ENCODE measurements around the gene NFATC3.
"Not testable (repeated sequence)": the region's sequence is repeated elsewhere in the genome, so short reads cannot be mapped to it uniquely, and the experiment has no call there.

The NFATC3 gene

GRCh38 chr16:68087688-68088087 lies 2.5 kb downstream of the NFATC3 start:
- H3K4me1 Mint-ChIP-seq (ENCODE audit: low read depth in 2 of 2) = peaks cover 50 to 66% of the 10 kb centered on the region in 2 donors
- DNase-seq = no peak
- H3K9me3 Mint-ChIP-seq = no peaks in the 10 kb centered on the region
- peak overlapping the region; percentile 58 to 93 for H3K4me3 Mint-ChIP-seq
- peak overlapping the region in 1 of 2 donors; percentile 58 for H3K27ac Mint-ChIP-seq
- ATAC-seq (replicated peaks) = no peak
- H3K36me3 Mint-ChIP-seq (ENCODE audit: insufficient read depth) = peaks cover 16% of the 10 kb centered on the region
- no peaks in the 10 kb centered on the region for H3K27me3 Mint-ChIP-seq

- peak overlapping the region; percentile 58 to 93 for H3K4me3 Mint-ChIP-seq
- H3K36me3 Mint-ChIP-seq (ENCODE audit: insufficient read depth) = peaks cover 13% of the 10 kb centered on the region
- H3K9me3 Mint-ChIP-seq = no peaks in the 10 kb centered on the region
- DNase-seq = no peak
- peak overlapping the region; percentile 73 to 82 for H3K27ac Mint-ChIP-seq
- H3K4me1 Mint-ChIP-seq (ENCODE audit: low read depth in 2 of 2) = peaks cover 47 to 64% of the 10 kb centered on the region in 2 donors
- no peaks in the 10 kb centered on the region for H3K27me3 Mint-ChIP-seq
- no peak for ATAC-seq (replicated peaks)
Measured at GRCh38 chr16:68088130-68088972, 3.2 kb downstream of the NFATC3 start.

- DNase-seq (no peak), ATAC-seq (replicated peaks) (no peak)
- Mint-ChIP-seq H3K36me3 (ENCODE audit: insufficient read depth) (peaks cover 13% of the 10 kb centered on the region), H3K4me3 (peak overlapping the region; percentile 58 to 93), H3K27me3 (no peaks in the 10 kb centered on the region), H3K9me3 (no peaks in the 10 kb centered on the region), H3K4me1 (ENCODE audit: low read depth in 2 of 2) (peaks cover 45 to 62% of the 10 kb centered on the region in 2 donors), H3K27ac (peak overlapping the region; percentile 73 to 82)
Measured at GRCh38 chr16:68089067-68089466, 3.9 kb downstream of the NFATC3 start.

GRCh38 chr16:68090130-68090529 lies 5.0 kb downstream of the NFATC3 start:
- Mint-ChIP-seq H3K4me1 (ENCODE audit: low read depth in 2 of 2) (peaks cover 48 to 70% of the 10 kb centered on the region in 2 donors), H3K36me3 (ENCODE audit: insufficient read depth) (peaks cover 4% of the 10 kb centered on the region), H3K4me3 (peak overlapping the region; percentile 56 to 93), H3K9me3 (no peaks in the 10 kb centered on the region), H3K27me3 (no peaks in the 10 kb centered on the region), H3K27ac (peak overlapping the region; percentile 73 to 82)
- DNase-seq (no peak), ATAC-seq (replicated peaks) (no peak)

DNA sequence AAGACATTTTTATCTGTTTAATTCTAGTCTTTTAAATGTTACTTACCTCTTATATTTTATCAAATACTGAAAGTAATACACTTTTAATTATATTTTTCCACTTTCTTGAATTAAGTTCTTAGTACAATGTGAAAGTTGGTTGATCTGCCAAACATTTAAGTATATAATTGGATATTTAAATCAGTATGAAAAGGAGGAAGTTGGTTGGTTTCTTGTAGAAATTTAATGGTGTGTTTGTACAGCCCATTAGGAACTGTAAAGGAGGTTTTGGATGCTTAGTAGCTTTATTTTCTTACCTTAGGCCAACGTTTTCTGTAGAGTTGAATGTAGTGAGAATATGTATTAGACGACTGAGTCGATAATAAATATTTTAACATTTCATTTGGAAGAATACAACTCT lies 5.4 kb downstream of the NFATC3 start:
- Mint-ChIP-seq H3K36me3 (ENCODE audit: insufficient read depth) (no peaks in the 10 kb centered on the region), H3K9me3 (no peaks in the 10 kb centered on the region), H3K27me3 (no peaks in the 10 kb centered on the region), H3K4me1 (ENCODE audit: low read depth in 2 of 2) (peaks cover 51 to 73% of the 10 kb centered on the region in 2 donors), H3K4me3 (peak overlapping the region; percentile 56 to 93), H3K27ac (peak overlapping the region; percentile 73 to 82)
- ATAC-seq (replicated peaks) (no peak), DNase-seq (no peak)

DNA sequence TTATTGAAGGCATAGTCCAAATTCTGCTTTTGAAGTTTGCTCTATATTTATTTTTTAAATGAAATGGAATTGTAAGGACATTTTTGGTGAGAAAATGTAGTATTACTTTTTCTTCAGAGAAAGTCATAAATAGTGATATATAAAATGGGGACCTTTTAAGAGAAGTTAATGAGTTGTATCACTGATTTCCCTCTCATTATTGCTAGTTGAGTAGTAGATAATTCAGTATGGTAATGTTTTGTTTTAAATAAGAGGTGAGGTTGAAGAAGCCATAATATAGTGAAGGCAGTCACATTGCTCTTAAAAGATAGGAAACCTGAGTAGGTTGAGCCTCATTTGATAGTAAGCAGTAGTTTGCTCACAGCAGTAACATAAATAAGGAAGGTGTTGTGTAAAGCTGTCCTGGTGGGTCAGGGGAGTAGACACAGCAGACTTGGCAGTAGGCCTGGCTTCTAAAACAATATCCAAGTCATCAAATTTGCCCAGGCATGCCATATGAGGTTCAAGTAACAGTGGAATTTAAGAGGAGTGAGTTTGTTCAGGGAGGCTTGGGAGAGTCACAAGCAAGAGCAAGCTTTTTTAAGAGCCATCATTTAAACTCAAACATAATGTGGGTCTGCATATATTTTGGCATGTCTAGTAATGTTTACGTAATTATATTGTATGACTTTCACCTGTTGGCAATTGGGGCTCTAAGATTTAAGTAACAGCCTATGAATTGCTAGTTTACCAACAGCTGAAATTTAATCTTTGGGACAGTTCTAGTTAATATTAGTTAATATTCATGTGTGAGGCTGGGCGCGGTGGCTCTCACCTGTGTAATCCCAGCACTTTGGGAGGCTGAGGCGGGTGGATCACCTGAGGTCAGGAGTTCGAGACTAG lies 6.5 kb downstream of the NFATC3 start:
- H3K27me3 Mint-ChIP-seq = no peaks in the 10 kb centered on the region
- ATAC-seq (replicated peaks) = no peak
- no peaks in the 10 kb centered on the region for H3K36me3 Mint-ChIP-seq (ENCODE audit: insufficient read depth)
- H3K9me3 Mint-ChIP-seq = no peaks in the 10 kb centered on the region
- DNase-seq = no peak
- H3K4me3 Mint-ChIP-seq = peak overlapping the region; percentile 56 to 93
- H3K27ac Mint-ChIP-seq = peak overlapping the region; percentile 73 to 82
- peaks cover 57 to 80% of the 10 kb centered on the region in 2 donors for H3K4me1 Mint-ChIP-seq (ENCODE audit: low read depth in 2 of 2)

GRCh38 chr16:68092275-68092674 lies 7.1 kb downstream of the NFATC3 start:
- H3K9me3 Mint-ChIP-seq; H3K27me3 Mint-ChIP-seq; DNase-seq; H3K36me3 Mint-ChIP-seq (ENCODE audit: insufficient read depth); ATAC-seq (replicated peaks): not testable (repeated sequence)
- Mint-ChIP-seq H3K4me1 (ENCODE audit: low read depth in 2 of 2) (peaks cover 61 to 82% of the 10 kb centered on the region in 2 donors), H3K27ac (peak overlapping the region in 1 of 2 donors; percentile 82), H3K4me3 (peak overlapping the region; percentile 56 to 93)

DNA sequence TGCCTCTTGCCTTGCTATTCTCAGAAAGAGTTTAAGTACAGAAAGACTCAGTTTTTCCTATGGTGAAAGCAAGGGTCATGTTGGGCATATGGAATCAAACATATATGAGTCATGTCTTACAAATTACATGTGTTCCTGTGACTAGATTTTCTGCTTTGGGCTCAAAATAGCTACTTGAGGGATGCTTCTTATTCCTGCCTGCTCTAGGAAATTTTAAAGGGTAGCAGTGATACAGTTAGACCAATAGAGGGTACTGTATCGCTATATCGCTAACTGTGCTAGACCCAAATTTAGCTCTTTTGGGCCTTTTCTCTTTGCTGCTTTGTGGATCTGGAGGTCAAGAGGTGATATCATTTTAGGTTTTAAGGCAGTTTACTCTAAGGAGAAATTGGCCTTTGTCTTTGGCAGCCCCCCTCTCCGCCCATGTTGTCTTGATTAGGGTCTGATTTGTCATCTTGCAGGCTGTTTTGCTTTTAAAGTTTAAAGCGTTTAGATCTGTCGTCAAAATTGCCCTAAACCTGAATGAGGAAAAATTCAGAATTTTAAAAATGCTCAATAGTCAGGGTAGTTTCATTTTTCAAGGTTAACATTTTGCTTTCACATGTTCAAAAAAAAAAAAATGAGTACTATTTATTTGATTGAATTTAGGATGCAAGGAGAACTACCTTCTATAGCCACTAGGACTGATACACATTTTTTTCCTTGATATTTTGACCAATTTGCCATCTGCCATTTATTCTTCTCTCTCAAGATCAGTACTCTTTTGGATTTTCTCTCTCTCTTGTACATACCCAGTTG lies 8.8 kb downstream of the NFATC3 start:
- H3K27ac Mint-ChIP-seq = peak overlapping the region; percentile 39 to 92
- no peak for DNase-seq
- no peaks in the 10 kb centered on the region for H3K27me3 Mint-ChIP-seq
- no peaks in the 10 kb centered on the region for H3K9me3 Mint-ChIP-seq
- peak overlapping the region; percentile 41 to 67 for H3K4me3 Mint-ChIP-seq
- peaks cover 3% of the 10 kb centered on the region for H3K36me3 Mint-ChIP-seq (ENCODE audit: insufficient read depth)
- peak; percentile 90 for ATAC-seq (replicated peaks)
- H3K4me1 Mint-ChIP-seq (ENCODE audit: low read depth in 2 of 2) = peaks cover 58 to 78% of the 10 kb centered on the region in 2 donors

DNA sequence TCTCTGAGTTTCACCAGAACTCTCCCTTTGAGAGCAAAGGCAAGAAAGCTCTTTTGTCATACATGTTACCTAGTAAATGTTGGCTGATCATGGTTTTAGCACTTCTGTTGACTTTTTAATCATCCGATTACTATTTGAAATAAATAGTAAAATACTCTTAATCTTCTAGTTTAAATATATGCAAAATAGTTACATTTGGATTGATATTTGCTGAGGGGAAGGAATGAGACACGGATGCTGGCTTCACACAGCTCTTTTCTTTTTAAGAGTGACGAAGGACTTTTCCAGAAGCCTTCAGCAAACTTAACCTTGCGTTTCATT lies 9.4 kb downstream of the NFATC3 start:
- peaks cover 3% of the 10 kb centered on the region for H3K36me3 Mint-ChIP-seq (ENCODE audit: insufficient read depth)
- H3K27ac Mint-ChIP-seq = peak overlapping the region; percentile 39 to 92
- H3K27me3 Mint-ChIP-seq = no peaks in the 10 kb centered on the region
- DNase-seq = no peak
- H3K4me1 Mint-ChIP-seq (ENCODE audit: low read depth in 2 of 2) = peaks cover 56 to 73% of the 10 kb centered on the region in 2 donors
- ATAC-seq (replicated peaks) = no peak
- H3K4me3 Mint-ChIP-seq = peak overlapping the region in 1 of 2 donors; percentile 67
- H3K9me3 Mint-ChIP-seq = no peaks in the 10 kb centered on the region

DNA sequence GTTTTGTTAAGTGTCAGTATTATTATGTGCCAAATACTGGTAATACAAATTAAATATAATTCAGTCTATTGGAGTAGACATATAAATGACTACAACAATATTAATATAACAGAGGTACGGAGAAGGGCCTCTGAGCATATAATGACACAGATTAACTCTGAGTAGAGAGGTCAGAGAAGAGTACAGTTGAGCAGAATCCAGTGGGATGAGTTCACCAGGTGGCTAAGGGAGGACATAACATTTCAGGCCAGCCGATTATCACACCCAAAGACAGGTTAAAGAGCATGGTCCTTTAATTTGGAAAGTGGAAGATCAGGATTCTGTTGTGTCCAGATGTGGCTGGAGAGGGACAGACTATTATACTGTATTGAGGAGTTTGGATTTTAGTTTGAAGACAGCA lies 11.3 kb downstream of the NFATC3 start:
- Mint-ChIP-seq H3K36me3 (ENCODE audit: insufficient read depth) (peaks cover 12% of the 10 kb centered on the region), H3K27ac (peak overlapping the region; percentile 20 to 24), H3K4me3 (peak overlapping the region in 1 of 2 donors; percentile 48), H3K27me3 (no peaks in the 10 kb centered on the region), H3K4me1 (ENCODE audit: low read depth in 2 of 2) (peaks cover 52 to 62% of the 10 kb centered on the region in 2 donors), H3K9me3 (no peaks in the 10 kb centered on the region)
- ATAC-seq (replicated peaks) (no peak), DNase-seq (no peak)

GRCh38 chr16:68097088-68097487 lies 11.9 kb downstream of the NFATC3 start:
- Mint-ChIP-seq H3K36me3 (ENCODE audit: insufficient read depth) (peaks cover 12% of the 10 kb centered on the region), H3K4me3 (peak overlapping the region in 1 of 2 donors; percentile 48)

DNA sequence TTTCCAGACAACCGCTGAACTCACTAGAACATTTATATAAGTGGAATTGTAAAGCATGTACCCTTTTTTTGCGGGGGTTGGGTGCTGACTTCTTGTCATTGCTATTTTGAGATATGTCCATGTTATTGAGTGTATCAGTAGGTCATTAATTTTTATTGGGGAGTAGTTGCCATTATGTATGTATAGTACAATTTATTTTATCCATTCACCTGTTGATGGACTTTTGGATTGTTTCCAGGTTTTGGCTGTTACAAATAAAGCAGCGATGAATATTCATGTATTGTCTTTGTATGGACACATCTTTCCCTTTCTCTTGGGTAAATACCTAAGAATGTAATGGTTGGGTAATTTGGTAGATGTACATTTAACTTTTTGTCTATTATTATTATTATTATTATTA lies 12.7 kb downstream of the NFATC3 start:
- Mint-ChIP-seq H3K4me3 (no peak overlapping the region), H3K36me3 (ENCODE audit: insufficient read depth) (peaks cover 12% of the 10 kb centered on the region), H3K27me3 (no peaks in the 10 kb centered on the region)

More at GRCh38 chr16:68097088-68097487, 11.9 kb downstream of the NFATC3 start:
- DNase-seq (no peak), ATAC-seq (replicated peaks) (no peak)
- Mint-ChIP-seq H3K27ac (peak overlapping the region; percentile 3 to 20), H3K9me3 (no peaks in the 10 kb centered on the region), H3K27me3 (no peaks in the 10 kb centered on the region), H3K4me1 (ENCODE audit: low read depth in 2 of 2) (peaks cover 52 to 61% of the 10 kb centered on the region in 2 donors)

GRCh38 chr16:68100488-68100887 lies 15.3 kb downstream of the NFATC3 start:
- ATAC-seq (replicated peaks) = peak; percentile 78

More for the DNA sequence above, 12.7 kb downstream of the NFATC3 start:
- DNase-seq (no peak), ATAC-seq (replicated peaks) (no peak)
- H3K9me3 Mint-ChIP-seq = no peaks in the 10 kb centered on the region
- H3K27ac Mint-ChIP-seq = peak overlapping the region in 1 of 2 donors; percentile 20
- peaks cover 56 to 65% of the 10 kb centered on the region in 2 donors for H3K4me1 Mint-ChIP-seq (ENCODE audit: low read depth in 2 of 2)

More at GRCh38 chr16:68100488-68100887, 15.3 kb downstream of the NFATC3 start:
- no peaks in the 10 kb centered on the region for H3K27me3 Mint-ChIP-seq
- peak overlapping the region; percentile 67 to 92 for H3K27ac Mint-ChIP-seq
- DNase-seq = no peak
- H3K4me1 Mint-ChIP-seq (ENCODE audit: low read depth in 2 of 2) = peaks cover 62 to 69% of the 10 kb centered on the region in 2 donors
- H3K36me3 Mint-ChIP-seq (ENCODE audit: insufficient read depth) = peaks cover 21% of the 10 kb centered on the region
- no peaks in the 10 kb centered on the region for H3K9me3 Mint-ChIP-seq
- peak overlapping the region; percentile 66 to 71 for H3K4me3 Mint-ChIP-seq

Data from effector memory CD8-positive, alpha-beta T cell (primary cell).